OCI-LY1 (cell line): ENCODE measurements around the gene TASOR2.

Experiments used
- H2AFZ ChIP-seq: fragments of 200-600 bp; sonication (generic), shearing (Covaris generic); 2 replicates; pipeline ENCODE4 v1.6.0; 2014; ENCODE audit warnings: antibody characterized with exemption, mild to moderate bottlenecking, low read length
- H3F3A ChIP-seq: fragments of 200-600 bp; sonication (generic), shearing (Covaris generic); 2 replicates; pipeline ENCODE4 v1.6.0; 2014; ENCODE audit warnings: mild to moderate bottlenecking, antibody characterized with exemption, low read length, moderate library complexity; ENCODE audit not compliant: insufficient read depth
- H3K27ac ChIP-seq: fragments of 200-600 bp; sonication (generic); 2 replicates; pipeline ENCODE4 v1.5.1; 2014; ENCODE audit warnings: low read length, mixed run types, mild to moderate bottlenecking, low read depth; ENCODE audit not compliant: poor library complexity, severe bottlenecking
- H3K27me3 ChIP-seq: fragments of 200-600 bp; sonication (generic); 2 replicates; pipeline ENCODE4 v1.6.0; 2014; ENCODE audit warnings: antibody characterized with exemption, mild to moderate bottlenecking, low read length, moderate library complexity; ENCODE audit not compliant: insufficient read depth
- H3K36me3 ChIP-seq: fragments of 200-600 bp; sonication (generic); 2 replicates; pipeline ENCODE4 v1.6.1; 2014; ENCODE audit warnings: mild to moderate bottlenecking, antibody characterized with exemption, low read length, moderate library complexity, mixed read lengths; ENCODE audit not compliant: insufficient read depth
- H3K4me1 ChIP-seq: fragments of 200-600 bp; sonication (generic); 2 replicates; pipeline ENCODE4 v1.5.1; 2014; ENCODE audit warnings: mild to moderate bottlenecking, low read length, moderate library complexity; ENCODE audit not compliant: insufficient read depth, severe bottlenecking
- H3K4me2 ChIP-seq: fragments of 200-600 bp; sonication (generic), shearing (Covaris generic); 2 replicates; pipeline ENCODE4 v1.6.1; 2014; ENCODE audit warnings: low read length
- H3K4me3 ChIP-seq: fragments of 200-600 bp; sonication (generic); 2 replicates; pipeline ENCODE4 v1.5.1; 2014; ENCODE audit warnings: low read length, low read depth, mild to moderate bottlenecking, mixed read lengths; ENCODE audit not compliant: poor library complexity, severe bottlenecking
- H3K79me2 ChIP-seq: fragments of 200-600 bp; shearing (Covaris generic); 2 replicates; pipeline ENCODE4 v1.6.1; 2016; ENCODE audit warnings: mixed run types, low read length, mixed read lengths; ENCODE audit not compliant: insufficient read depth
- H3K9ac ChIP-seq: fragments of 200-600 bp; sonication (generic), shearing (Covaris generic); 2 replicates; pipeline ENCODE4 v1.6.1; 2014; ENCODE audit warnings: mild to moderate bottlenecking, low read length, mixed read lengths
- H3K9me2 ChIP-seq: fragments of 200-600 bp; sonication (generic), shearing (Covaris generic); 2 replicates; pipeline ENCODE4 v1.6.1; 2014; ENCODE audit warnings: low read depth, mild to moderate bottlenecking, low read length, mixed read lengths
- H3K9me3 ChIP-seq: fragments of 200-600 bp; shearing (Covaris generic); 2 replicates; pipeline ENCODE4 v1.6.1; 2014; ENCODE audit warnings: low read length, mixed read lengths
- H4K20me1 ChIP-seq: fragments of 200-600 bp; sonication (generic), shearing (Covaris generic); 2 replicates; pipeline ENCODE4 v1.6.0; 2016; ENCODE audit warnings: mild to moderate bottlenecking, low read length; ENCODE audit not compliant: insufficient read depth
- CTCF ChIP-seq: fragments of 200-600 bp; sonication (generic), shearing (Covaris generic); IDR thresholded peaks from 2 replicates; pipeline ENCODE4 v1.5.1; 2017; ENCODE audit warnings: mild to moderate bottlenecking, antibody characterized with exemption, low read length, moderate library complexity, mixed read lengths
- EZH2 ChIP-seq: fragments of 200-600 bp; sonication (generic), shearing (Covaris generic); IDR thresholded peaks from 2 replicates; pipeline ENCODE4 v1.8.0; 2017; ENCODE audit warnings: borderline replicate concordance, mixed run types, mild to moderate bottlenecking, antibody characterized with exemption, low read length, moderate library complexity, mixed read lengths

TASOR2 gene

DNA sequence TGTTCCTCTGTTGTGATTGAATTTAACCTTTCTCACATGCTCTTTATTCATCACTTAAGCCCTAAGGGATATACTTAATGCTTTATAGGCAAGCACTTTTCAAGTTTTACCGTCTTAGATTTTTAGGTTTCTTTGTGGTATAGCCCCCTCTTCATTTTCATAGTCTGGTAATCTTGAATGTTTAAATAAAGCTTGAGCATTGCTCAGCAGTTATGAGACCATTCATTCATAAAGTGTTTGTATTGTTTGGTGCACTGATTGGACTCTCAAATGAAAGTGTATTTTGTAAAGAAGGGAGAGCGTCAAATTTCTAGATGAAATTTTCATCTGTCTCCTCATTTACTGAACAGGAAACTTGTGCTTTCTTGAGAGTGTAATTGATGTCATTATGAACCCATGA lies 25.2 kb downstream of the TASOR2 start:
- Histone ChIP-seq H3K4me1 (peaks cover 43% of the 10 kb centered on the region), H3F3A (no peaks in the 10 kb centered on the region; the same call in 1 of the 2 replicates), H3K27ac (no peak overlapping the region), H2AFZ (no peak overlapping the region), H3K4me3 (no peak overlapping the region), H3K9me3 (no peaks in the 10 kb centered on the region), H3K36me3 (peaks cover 11% of the 10 kb centered on the region; the same call in 1 of the 2 replicates), H3K9me2 (no peaks in the 10 kb centered on the region), H3K79me2 (peaks cover 43% of the 10 kb centered on the region), H3K27me3 (no peaks in the 10 kb centered on the region), H3K9ac (no peak overlapping the region), H4K20me1 (no peaks in the 10 kb centered on the region), H3K4me2 (no peak overlapping the region)
- TF ChIP-seq CTCF (no peak), EZH2 (no peak)

DNA sequence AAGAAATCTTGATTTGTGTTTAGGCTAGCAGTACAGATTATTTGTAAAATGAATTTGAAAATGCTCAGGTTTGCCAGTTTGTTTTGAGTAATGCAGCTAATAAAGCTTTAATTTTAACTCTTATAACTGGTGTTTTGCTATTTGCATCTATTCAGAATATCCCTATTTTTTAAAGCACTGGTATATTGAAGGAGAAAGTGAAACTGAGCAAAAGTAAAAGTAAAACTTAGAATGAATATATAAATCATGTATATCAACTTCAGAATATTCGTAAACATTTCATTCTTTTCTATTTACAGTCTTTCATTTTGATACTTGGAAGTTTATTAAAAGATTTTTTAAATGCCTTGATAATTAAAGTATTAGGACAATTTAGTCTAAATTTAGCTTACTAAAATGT lies 26.2 kb downstream of the TASOR2 start:
- TF ChIP-seq EZH2, result no peak
- TF ChIP-seq CTCF, result no peak
- H3K27me3 ChIP-seq, result no peaks in the 10 kb centered on the region
- peaks cover 11% of the 10 kb centered on the region; the same call in 1 of the 2 replicates for H3K36me3 ChIP-seq
- peaks cover 33% of the 10 kb centered on the region for H3K79me2 ChIP-seq
- no peaks in the 10 kb centered on the region for H3F3A ChIP-seq
- peak overlapping the region; percentile 25; the same call in 1 of the 2 replicates for H3K4me2 ChIP-seq
- no peaks in the 10 kb centered on the region for H4K20me1 ChIP-seq
- no peaks in the 10 kb centered on the region for H3K9me2 ChIP-seq
- H3K4me1 ChIP-seq, result peaks cover 50% of the 10 kb centered on the region
- H3K9me3 ChIP-seq, result no peaks in the 10 kb centered on the region
- no peak overlapping the region for H3K27ac ChIP-seq
- no peak overlapping the region for H3K9ac ChIP-seq
- H3K4me3 ChIP-seq, result peak overlapping the region; percentile 5
- no peak overlapping the region for H2AFZ ChIP-seq

DNA sequence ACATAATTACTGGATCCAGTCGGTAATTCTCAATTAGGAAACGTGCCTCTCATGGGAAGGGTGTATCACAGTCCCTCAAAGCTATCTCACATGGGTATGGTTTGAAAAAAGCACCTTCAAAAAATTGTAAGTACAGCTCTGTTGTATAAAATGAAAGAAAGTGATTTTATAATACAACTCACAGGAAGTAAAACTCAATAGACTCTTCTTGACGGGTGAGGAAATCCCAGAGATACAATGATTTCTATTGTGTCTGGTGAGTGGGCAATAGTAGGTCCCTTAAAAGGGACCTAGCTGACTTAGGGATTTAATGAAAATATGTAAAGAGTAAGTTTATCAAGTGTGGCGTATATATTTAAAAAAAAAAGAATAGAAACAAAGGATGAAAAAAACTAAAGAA lies 27.0 kb downstream of the TASOR2 start:
- no peaks in the 10 kb centered on the region for H3K27me3 ChIP-seq
- H3K4me3 ChIP-seq, result peak overlapping the region; percentile 5
- H3K4me1 ChIP-seq, result peaks cover 58% of the 10 kb centered on the region
- no peak overlapping the region for H2AFZ ChIP-seq
- no peaks in the 10 kb centered on the region for H4K20me1 ChIP-seq
- TF ChIP-seq EZH2, result no peak
- H3K9me3 ChIP-seq, result no peaks in the 10 kb centered on the region
- H3K27ac ChIP-seq, result no peak overlapping the region
- H3K9ac ChIP-seq, result no peak overlapping the region
- peaks cover 11% of the 10 kb centered on the region; the same call in 1 of the 2 replicates for H3K36me3 ChIP-seq
- H3K4me2 ChIP-seq, result peak overlapping the region; percentile 25; the same call in 1 of the 2 replicates
- peaks cover 30% of the 10 kb centered on the region for H3K79me2 ChIP-seq
- H3K9me2 ChIP-seq, result no peaks in the 10 kb centered on the region
- H3F3A ChIP-seq, result no peaks in the 10 kb centered on the region

DNA sequence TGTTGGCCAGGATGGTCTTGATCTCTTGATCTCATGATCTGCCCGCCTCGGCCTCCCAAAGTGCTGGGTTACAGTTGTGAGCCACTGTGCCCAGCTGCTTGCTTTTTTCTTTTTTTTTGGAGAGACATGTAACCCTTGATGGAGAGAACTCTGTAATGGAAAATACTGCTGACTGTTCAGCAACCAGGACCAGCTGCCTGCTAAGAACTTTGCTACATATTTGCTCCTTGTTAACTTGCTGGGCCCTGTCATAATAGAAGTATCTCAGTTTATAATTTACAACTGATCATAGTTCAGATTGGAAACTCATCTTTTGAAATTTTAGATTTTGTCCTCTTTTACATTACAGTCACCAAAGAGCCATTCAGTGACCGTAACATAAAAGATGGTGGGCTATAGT lies 34.9 kb downstream of the TASOR2 start:
- Histone ChIP-seq H3K79me2 (no peaks in the 10 kb centered on the region), H3K27ac (no peak overlapping the region), H3K9ac (no peak overlapping the region), H3K4me1 (peaks cover 30% of the 10 kb centered on the region), H3K9me2 (no peaks in the 10 kb centered on the region), H3K4me3 (no peak overlapping the region), H3K27me3 (no peaks in the 10 kb centered on the region), H3F3A (no peaks in the 10 kb centered on the region), H3K9me3 (no peaks in the 10 kb centered on the region), H3K4me2 (no peak overlapping the region), H2AFZ (no peak overlapping the region), H3K36me3 (peaks cover 20% of the 10 kb centered on the region), H4K20me1 (no peaks in the 10 kb centered on the region)
- TF ChIP-seq EZH2, result no peak
